Epithelial cell of proximal tubule (primary cell): ENCODE results near the gene PRDX2. TPM values are rescaled to one million over a fixed set of nuclear protein-coding genes. Genes with fewer than 3 reads are reported as not detected.

Experiments
- DNase-seq: peaks from one replicate; pipeline ENCODE4 v3.0.0-alpha.2; 2011; ENCODE audit warnings: low read depth
- H3K4me3 ChIP-seq: 2 replicates; pipeline ENCODE4 v1.5.1; 2011; ENCODE audit warnings: low read depth, mild to moderate bottlenecking, low read length
- CTCF ChIP-seq: conservative IDR thresholded peaks from 2 replicates; pipeline ENCODE4 v1.5.1; 2012; ENCODE audit warnings: low read depth, mild to moderate bottlenecking, low read length
- total RNA-seq: library from RNA; depleted of rRNA; stranded (reverse); fragments of >200 nt; gene quantifications from 2 replicates; pipeline ENCODE4 v1.2.3, GENCODE V29; 2015

The PRDX2 gene
- total RNA-seq, 1 donor from 2014 or later: 571 TPM

- no peak for DNase-seq
- no peak overlapping the region for H3K4me3 ChIP-seq
- no peak for TF ChIP-seq CTCF
These were observed 33.6 kb upstream of the PRDX2 start for GRCh38 chr19:12834976-12835757.

- DNase-seq: no peak
- H3K4me3 ChIP-seq: peak within 1 kb of the TSS; percentile 44
- TF ChIP-seq CTCF: no peak
These were observed 33.0 kb upstream of the PRDX2 start, which contains the start of gene RTBDN for GRCh38 chr19:12834566-12834943. Gene RTBDN, minus strand, starts transcription at chr19:12834579. Its CDS starts 4,600 bp downstream, at chr19:12829979.

GRCh38 chr19:12833738-12834565, 32.4 kb upstream of the PRDX2 start:
- no peak for TF ChIP-seq CTCF
- DNase-seq: no peak
- peak overlapping the region; percentile 44 for H3K4me3 ChIP-seq

GRCh38 chr19:12833418-12833737, 31.8 kb upstream of the PRDX2 start:
- TF ChIP-seq CTCF: no peak
- no peak overlapping the region for H3K4me3 ChIP-seq
- no peak for DNase-seq

- no peak overlapping the region for H3K4me3 ChIP-seq
- DNase-seq: no peak
- TF ChIP-seq CTCF: no peak
These were observed 26.9 kb upstream of the PRDX2 start for GRCh38 chr19:12828494-12828893.

GRCh38 chr19:12825254-12826131, 23.9 kb upstream of the PRDX2 start:
- no peak for DNase-seq
- peak; percentile 49 for TF ChIP-seq CTCF
- H3K4me3 ChIP-seq: no peak overlapping the region
